ENCODE results near the gene BIRC7. TPM values are rescaled to one million over a fixed set of nuclear protein-coding genes. Genes with fewer than 3 reads are reported as not detected.
A peak's percentile ranks its signal among the peaks of the same experiment; 100 is the strongest.

Gene BIRC7
- total and polyA plus RNA-seq, 2 of the 4 experiments (the other 2 are of a cell fraction) = not detected

GRCh38 chr20:63215101-63216040, 20.3 kb upstream of the BIRC7 start:
- intact Hi-C loops (cut with micrococcal nuclease) = loop anchor here (1.0 to 5.0 kb wide), 2 partner anchors 57 to 159 kb away; partner anchors contain the start of gene ARFGAP1
- Histone ChIP-seq H3K23ac (ENCODE audit: low read depth, low read length) (peak overlapping the region; percentile 71; the same call in 1 of the 2 replicates), H2AK9ac (replicated peaks; ENCODE audit: low read depth, low read length, poor library complexity) (peak overlapping the region; percentile 93), H3K9me1 (ENCODE audit: insufficient read depth, low read length) (peaks cover 6% of the 10 kb centered on the region; the same call in 1 of the 2 replicates), H2AK5ac (ENCODE audit: low read depth, low read length) (peak overlapping the region; percentile 11; the same call in 1 of the 2 replicates), H3K9me3 (ENCODE audit: control insufficient read depth, insufficient read depth, low read length) (no peaks in the 10 kb centered on the region), H3K14ac (replicated peaks; ENCODE audit: low read depth, low read length) (peak overlapping the region; percentile 74), H3K79me1 (ENCODE audit: low read depth in 1 of 2, low read length in 2 of 2) (peaks cover 23 to 44% of the 10 kb centered on the region in 2 experiments), H2AFZ (replicated peaks; ENCODE audit: low read length, poor library complexity) (peak overlapping the region; percentile 99), H4K20me1 (ENCODE audit: insufficient read depth, low read length) (peaks cover 48% of the 10 kb centered on the region), H3K4me2 (ENCODE audit: low read depth, low read length) (peak overlapping the region; percentile 96), H2BK5ac (ENCODE audit: low read depth, low read length, poor library complexity, severe bottlenecking) (no peak overlapping the region), H3K27me3 (ENCODE audit: control insufficient read depth, insufficient read depth, low read length) (peaks cover 8% of the 10 kb centered on the region; the same call in 1 of the 2 replicates), H3K56ac (ENCODE audit: extremely low read depth, insufficient read depth, low read length) (peak overlapping the region; percentile 48), H2BK20ac (ENCODE audit: low read depth, low read length) (no peak overlapping the region), H3K18ac (ENCODE audit: low read depth, low read length) (no peak overlapping the region), H3K4ac (ENCODE audit: low read depth, low read length) (0 out of 2 replicates have a peak overlapping the region, but pooled peaks have one; percentile 0), H3K4me3 (ENCODE audit: insufficient read depth, low read depth, low read length) (peak overlapping the region; percentile 89), H3K36me3 (ENCODE audit: control insufficient read depth, insufficient read depth, low read length) (peaks cover 23% of the 10 kb centered on the region), H3K27ac (ENCODE audit: insufficient read depth, low read length) (peak overlapping the region; percentile 75), H3K4me1 (ENCODE audit: control insufficient read depth, insufficient read depth, low read length) (peaks cover 6% of the 10 kb centered on the region), H4K91ac (ENCODE audit: insufficient read depth, low read depth, low read length) (peak overlapping the region; percentile 24; the same call in 1 of the 2 replicates), H2BK15ac (ENCODE audit: low read depth, low read length) (no peak overlapping the region), H4K5ac (ENCODE audit: low read depth, low read length) (0 out of 2 replicates have a peak overlapping the region, but pooled peaks have one; percentile 6), H2BK120ac (ENCODE audit: low read depth, low read length) (no peak overlapping the region), H3K9ac (ENCODE audit: low read depth, low read length) (peak overlapping the region; percentile 86), H4K8ac (ENCODE audit: low read depth in 2 of 2, low read length in 2 of 2) (0 out of 4 replicates have a peak overlapping the region, but pooled peaks have one; percentile 40 to 45)
- in situ Hi-C loops (cut with MboI; ENCODE audit: low sequenced_read_pairs) = no loop called here
- WGBS, 2 experiments (ENCODE audit: extremely low coverage in 2 of 2, insufficient read length in 1 of 2) = 1% methylated on average over 50 of the region's 81 CpGs; no CpG with 5 or more reads in 1 of the 2 experiments
- peak; percentile 60 for DNase-seq
- peak; percentile 38 for ATAC-seq (ENCODE audit: low read depth)
- BruUV-seq (replicated peaks) = TSS peak; percentile 29
- POLR2A ChIA-PET (ENCODE audit: unreplicated experiment) = no interaction called here
- CTCF ChIA-PET = interaction anchor here (1.1 to 2.2 kb wide), 2 partner anchors 8 kb away, joined by 3 to 10 read pairs; no protein-coding TSS in a partner anchor
- dilution Hi-C loops (cut with HindIII; ENCODE audit: low sequenced_read_pairs, unreplicated experiment) = no loop called here
- TF ChIP-seq CEBPB (IDR thresholded peaks at IDR 0.05; ENCODE audit: low read depth, low read length) (no peak), CTCF (conservative IDR thresholded peaks at IDR 0.05; ENCODE audit: low read depth, low read length) (peak; percentile 64), CHD1 (IDR thresholded peaks at IDR 0.05; ENCODE audit: low read depth, low read length) (no peak), RFX5 (IDR thresholded peaks at IDR 0.05; ENCODE audit: low read depth, low read length) (no peak), POLR2A (IDR thresholded peaks at IDR 0.05; ENCODE audit: low read depth, low read length) (0 out of 2 replicates have a peak, but pooled peaks have one; percentile 34), NFE2L2 (IDR thresholded peaks at IDR 0.05; ENCODE audit: low read depth, low read length) (no peak), MAZ (IDR thresholded peaks at IDR 0.05; ENCODE audit: borderline replicate concordance, low read depth, low read length) (peak; percentile 20; the same call in 1 of the 2 replicates), MAFK (IDR thresholded peaks at IDR 0.05; ENCODE audit: low read depth, low read length) (no peak), RCOR1 (IDR thresholded peaks at IDR 0.05; ENCODE audit: insufficient replicate concordance, low read length) (no peak), SMC3 (IDR thresholded peaks at IDR 0.05; ENCODE audit: low read depth, low read length) (peak; percentile 38; the same call in 1 of the 2 replicates), ELK1 (IDR thresholded peaks at IDR 0.05; ENCODE audit: borderline replicate concordance, low read depth, low read length) (no peak), USF2 (IDR thresholded peaks at IDR 0.05; ENCODE audit: low read depth, low read length) (no peak)

Data from IMR-90 (cell line).